ENCODE measurements around the gene CLK4.

DNA sequence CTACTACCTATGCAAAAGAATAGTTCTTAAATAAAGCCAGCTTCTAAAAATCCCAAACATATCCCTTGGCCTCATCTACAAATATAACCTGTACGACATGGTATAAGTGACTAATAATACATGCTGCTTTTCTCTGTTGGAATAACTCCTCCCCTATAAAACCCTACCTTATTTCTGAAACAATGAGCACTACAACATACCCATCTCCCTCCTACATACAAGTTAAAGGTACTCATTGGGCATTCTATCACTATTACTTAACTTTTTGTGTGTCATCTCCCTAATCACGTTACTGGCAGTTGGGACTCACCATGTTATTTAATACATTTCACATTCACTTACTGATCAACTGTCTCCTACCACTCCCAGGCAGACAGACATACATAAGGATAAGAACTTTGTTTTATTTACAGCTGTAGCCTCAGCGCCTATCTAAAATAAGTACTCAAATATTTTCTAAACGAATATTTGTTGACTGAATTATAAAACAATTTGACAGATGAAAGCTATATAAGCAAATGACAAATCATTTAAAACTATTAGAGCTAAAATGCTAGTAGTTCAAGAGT lies 4.1 kb downstream of the CLK4 start:
- TF ChIP-seq EZH2 (IDR thresholded peaks at IDR 0.05; ENCODE audit: insufficient read depth, poor library complexity, severe bottlenecking) (no peak), EZH2phosphoT487 (IDR thresholded peaks at IDR 0.05; ENCODE audit: insufficient read depth, low read depth) (no peak)

Data from GM23248 (cell line).